K562 (cell line): ENCODE results near the gene CABP4. TPM values are rescaled to one million over a fixed set of nuclear protein-coding genes. Genes with fewer than 3 reads are reported as not detected.

ENCODE experiments used
- ATAC-seq: fragments of 200-7000 bp; cut with Tn5 transposase; 3 replicates; pipeline ENCODE4 v1.9.1; 2020; ENCODE audit warnings: moderate library complexity
- BruUV-seq: library from RNA; stranded (reverse); fragments of 400-500 nt; replicated peaks from 2 replicates; lab custom pipeline; 2021; lab: Mats Ljungman, UMichigan
- CTCF ChIA-PET: fragments of 300-600 bp; formaldehyde crosslinking; extraction: SDS; loops from one replicate; lab custom pipeline; 2021; ENCODE audit warnings: low intra/inter-chr PET ratio; lab: Yijun Ruan, JAX
- POLR2A ChIA-PET: fragments of 300-600, 350-650 bp; sonication (Branson Sonifier 250); formaldehyde crosslinking; extraction: SDS; loops from one replicate; lab custom pipeline; 2021; ENCODE audit warnings: antibody characterized with exemption, inconsistent platforms; lab: Yijun Ruan, JAX
- DNase-seq, 4 experiments: peaks; one replicate each; pipeline versions ENCODE4 v3.0.0 to v3.0.0-alpha.2; 2011 to 2018; ENCODE audit warnings: low spot score in 3 of 4, mixed read lengths in 3 of 4; ENCODE audit errors: extremely low read depth in 1 of 4
- FAIRE-seq: peaks from 2 replicates; lab custom pipeline; 2011; peaks lifted over from hg19 to GRCh38; lab: Jason Lieb, UNC
- H2AFZ ChIP-seq: 2 replicates; pipeline ENCODE4 v1.6.0; 2011; ENCODE audit warnings: low read depth, low read length, control low read depth, inconsistent platforms
- H3K27ac ChIP-seq: fragments of 200-600 bp; 3 replicates; pipeline ENCODE4 v1.8.0; 2011; ENCODE audit warnings: low read depth, mild to moderate bottlenecking, control low read depth, inconsistent platforms, low read length, moderate library complexity, mixed read lengths; ENCODE audit errors: extremely low read depth
- H3K27me3 ChIP-seq, 2 experiments: fragments of 300-600 bp in 1 of 2; 2 replicates in 1 of 2; 3 replicates in 1 of 2; pipeline versions ENCODE4 v1.6.0 to v1.8.0; 2011; ENCODE audit warnings: inconsistent platforms in 2 of 2, low read length in 2 of 2, mild to moderate bottlenecking in 1 of 2, mixed read lengths in 1 of 2, moderate library complexity in 1 of 2; ENCODE audit not compliant: control insufficient read depth in 2 of 2, insufficient read depth in 2 of 2
- H3K36me3 ChIP-seq: fragments of 300-600 bp; 3 replicates; pipeline ENCODE4 v1.8.0; 2011; ENCODE audit warnings: mild to moderate bottlenecking, low read length, inconsistent platforms; ENCODE audit not compliant: control insufficient read depth, insufficient read depth
- H3K4me1 ChIP-seq, 2 experiments: fragments of 200-600 bp in 1 of 2; replicated peaks in 1 of 2; 2 replicates in 1 of 2; 3 replicates in 1 of 2; pipeline versions ENCODE4 v1.5.1 to v1.8.0; 2011; ENCODE audit warnings: inconsistent platforms in 2 of 2, low read length in 2 of 2, mild to moderate bottlenecking in 1 of 2, mixed read lengths in 1 of 2, moderate library complexity in 1 of 2; ENCODE audit not compliant: control insufficient read depth in 2 of 2, insufficient read depth in 2 of 2
- H3K4me2 ChIP-seq: 2 replicates; pipeline ENCODE4 v1.6.1; 2011; ENCODE audit warnings: low read length, control low read depth, inconsistent platforms, mixed read lengths; ENCODE audit not compliant: insufficient read depth
- H3K4me3 ChIP-seq: fragments of 200-600 bp; sonication (generic), shearing (Covaris generic); 2 replicates; pipeline ENCODE4 v1.5.1; 2016; ENCODE audit warnings: control low read depth, inconsistent platforms
- H3K79me2 ChIP-seq: fragments of 200-600 bp; 3 replicates; pipeline ENCODE4 v1.8.0; 2011; ENCODE audit warnings: low read length, inconsistent platforms; ENCODE audit not compliant: control insufficient read depth, insufficient read depth
- H3K9ac ChIP-seq, 2 experiments: 2 replicates each; pipeline versions ENCODE4 v1.6.0 to v1.6.1; 2011; ENCODE audit warnings: low read depth in 2 of 2, low read length in 2 of 2, control low read depth in 1 of 2, inconsistent platforms in 1 of 2, mild to moderate bottlenecking in 1 of 2, mixed read lengths in 1 of 2; ENCODE audit not compliant: insufficient read depth in 1 of 2
- H3K9me1 ChIP-seq: one replicate; pipeline ENCODE4 v1.6.0; 2011; ENCODE audit warnings: inconsistent platforms, mild to moderate bottlenecking, low read length, moderate library complexity; ENCODE audit not compliant: control insufficient read depth, insufficient read depth
- H3K9me3 ChIP-seq: replicated peaks from 2 replicates; pipeline ENCODE4 v1.5.1; 2011; ENCODE audit warnings: low read depth, low read length, inconsistent platforms; ENCODE audit not compliant: control insufficient read depth, insufficient read depth
- H4K20me1 ChIP-seq: replicated peaks from 2 replicates; pipeline ENCODE4 v1.6.1; 2011; ENCODE audit warnings: low read length, inconsistent platforms, mixed read lengths; ENCODE audit not compliant: control insufficient read depth, insufficient read depth
- ETV5 ChIP-seq: sonication (generic); formaldehyde crosslinking; IDR thresholded peaks from 2 replicates; pipeline ENCODE4 v1.4.0; 2020; ENCODE audit warnings: low read depth, mild to moderate bottlenecking, missing genetic modification reagents
- HMG20B ChIP-seq: fragments of 250-450 bp; sonication (Bioruptor Pico); IDR thresholded peaks from 2 replicates; pipeline ENCODE4 v1.5.0; 2021; ENCODE audit warnings: mild to moderate bottlenecking
- KDM5B ChIP-seq: fragments of 200-600 bp; sonication (generic); IDR thresholded peaks from 2 replicates; pipeline ENCODE4 v1.6.1; 2012; ENCODE audit warnings: low read depth, mild to moderate bottlenecking, moderate library complexity, low read length, control low read depth, inconsistent platforms; ENCODE audit not compliant: insufficient replicate concordance
- POLR2G ChIP-seq: fragments of 200-400 bp; formaldehyde crosslinking; IDR thresholded peaks from 2 replicates; pipeline ENCODE4 v1.6.1; 2017; ENCODE audit warnings: low read depth, mild to moderate bottlenecking, antibody characterized with exemption, low read length, moderate library complexity
- PURB ChIP-seq: sonication (generic); formaldehyde crosslinking; IDR thresholded peaks from 2 replicates; pipeline ENCODE4 v1.9.0; 2021; ENCODE audit warnings: low read depth, mild to moderate bottlenecking, missing genetic modification reagents
- WGBS: fragments of 100-300 bp; shearing (Covaris generic); methylation state at CpG from one replicate; pipeline ENCODE4 v1.1.6; 2016; ENCODE audit warnings: low coverage, mixed read lengths; ENCODE audit not compliant: insufficient coverage; ENCODE audit errors: missing lambda C conversion rate; 5-methylcytosine and 5-hydroxymethylcytosine counted together
- in situ Hi-C: fragments of 300-500 bp; cut with MboI; formaldehyde crosslinking; loops from 4 replicates; pipeline ENCODE4 v1.15.0; 2018; ENCODE audit warnings: inconsistent platforms, mixed read lengths
- intact Hi-C: fragments of 100-400 bp; cut with micrococcal nuclease; formaldehyde crosslinking; loops from 2 replicates; pipeline ENCODE4 v1.14.2; 2022
- polyA plus RNA-seq, 8 experiments: library from polyadenylated mRNA; depleted of rRNA in 4 of 8; stranded (reverse) in 5 of 8; unstranded in 3 of 8; fragments of >200 nt; fragmentation: Nextera tagmentation in 2 of 8; fragmentation: Illumina TruSeq in 1 of 8; extraction: Ambion mirVana in 2 of 8; extraction: Trizol in 1 of 8; gene quantifications; 2 replicates each; pipeline versions ENCODE4 v1.2.1 to v1.2.3, GENCODE V29; 2011 to 2014; ENCODE audit warnings: inconsistent platforms in 1 of 8, missing spikeins in 1 of 8
- total RNA-seq, 7 experiments: library from RNA; depleted of rRNA in 6 of 7; stranded (reverse); fragments of >200 nt in 6 of 7; fragmentation: Illumina TruSeq in 2 of 7; extraction: Trizol in 2 of 7; gene quantifications; 2 replicates each; pipeline versions ENCODE4 v1.2.1 to v1.2.3, GENCODE V29; 2011 to 2021; ENCODE audit warnings: low replicate concordance in 1 of 7

The CABP4 gene
- total and polyA plus RNA-seq, 9 of the 15 experiments (the other 6 are each of a cell fraction or from before 2014, with no cell fraction given): 0.11 TPM; not detected in 8

GRCh38 chr11:67410984-67411784 lies 44.0 kb upstream of the CABP4 start:
- peak; percentile 3; the same call in 1 of the 3 replicates for ATAC-seq
- TF ChIP-seq POLR2G (0 out of 2 replicates have a peak, but pooled peaks have one; percentile 24), HMG20B (CRISPR knock-in tag) (no peak), PURB (CRISPR knock-in tag) (no peak), ETV5 (CRISPR knock-in tag) (no peak), KDM5B (peak; percentile 18)
- DNase-seq: no peak
- H3K9me3 ChIP-seq: no peaks in the 10 kb centered on the region
- peak; percentile 59 for FAIRE-seq
- H3K79me2 ChIP-seq: no peaks in the 10 kb centered on the region
- no peaks in the 10 kb centered on the region; the same call in 1 of the 2 replicates for H4K20me1 ChIP-seq
- H3K9ac ChIP-seq: peak overlapping the region in 1 of 2 experiments; percentile 84; a peak in 2 of 4 replicates
- in situ Hi-C loops: no loop called here
- ChIA-PET POLR2A (interaction anchor here (0.5 to 3.0 kb wide), 7 partner anchors 9 to 842 kb away, joined by 3 to 19 read pairs (median 3); partner anchors contain the start of gene PPP1CA), CTCF (no interaction called here)
- 57% methylated on average over 17 of the region's 17 CpGs for WGBS
- H3K36me3 ChIP-seq: no peaks in the 10 kb centered on the region
- H3K9me1 ChIP-seq: no peaks in the 10 kb centered on the region
- H3K27me3 ChIP-seq: no peaks in the 10 kb centered on the region
- no peak overlapping the region for H3K4me3 ChIP-seq
- no peak overlapping the region; the same call in 1 of the 2 replicates for H3K4me2 ChIP-seq
- peaks cover 21 to 65% of the 10 kb centered on the region in 2 experiments for H3K4me1 ChIP-seq
- H2AFZ ChIP-seq: no peak overlapping the region
- H3K27ac ChIP-seq: no peak overlapping the region
- intact Hi-C loops: no loop called here
- no TSS peak for BruUV-seq
